GM18867 (cell line): ENCODE measurements around the gene ME1.
A peak's percentile ranks its signal among the peaks of the same experiment; 100 is the strongest.
"Not testable (repeated sequence)": the region's sequence is repeated elsewhere in the genome, so short reads cannot be mapped to it uniquely, and the experiment has no call there.

Experiments used
- ATAC-seq: cut with Tn5 transposase; IDR thresholded peaks from one replicate; pipeline ENCODE4 v1.9.1; 2021; ENCODE audit warnings: mild to moderate bottlenecking, moderate library complexity; ENCODE audit not compliant: unreplicated experiment

ME1 gene

GRCh38 chr6:83359638-83360037, 71.2 kb downstream of the ME1 start:
- no peak for ATAC-seq

- ATAC-seq = no peak
These were observed 76.1 kb downstream of the ME1 start for GRCh38 chr6:83354747-83355146.

- ATAC-seq = no peak
These were observed 78.3 kb downstream of the ME1 start for GRCh38 chr6:83352424-83353061.

DNA sequence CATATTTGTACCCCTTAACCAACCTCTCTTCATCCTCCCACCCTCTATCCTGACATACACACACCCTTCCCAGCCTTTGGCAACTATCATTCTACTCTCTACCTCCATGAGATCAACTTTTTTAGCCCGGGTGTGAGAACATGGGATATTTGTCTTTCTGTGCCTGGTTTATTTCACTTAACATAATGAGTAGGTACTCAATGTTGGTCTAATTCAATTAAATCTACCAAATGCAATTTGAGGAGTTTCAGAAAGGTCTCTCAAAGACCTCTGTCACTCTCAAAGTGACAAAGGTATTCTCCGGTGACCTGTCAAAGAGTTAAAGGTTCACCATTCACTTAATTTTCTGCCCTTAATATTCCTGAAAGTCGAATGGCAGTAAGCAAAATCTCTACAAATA, 87.7 kb downstream of the ME1 start:
- ATAC-seq = no peak

DNA sequence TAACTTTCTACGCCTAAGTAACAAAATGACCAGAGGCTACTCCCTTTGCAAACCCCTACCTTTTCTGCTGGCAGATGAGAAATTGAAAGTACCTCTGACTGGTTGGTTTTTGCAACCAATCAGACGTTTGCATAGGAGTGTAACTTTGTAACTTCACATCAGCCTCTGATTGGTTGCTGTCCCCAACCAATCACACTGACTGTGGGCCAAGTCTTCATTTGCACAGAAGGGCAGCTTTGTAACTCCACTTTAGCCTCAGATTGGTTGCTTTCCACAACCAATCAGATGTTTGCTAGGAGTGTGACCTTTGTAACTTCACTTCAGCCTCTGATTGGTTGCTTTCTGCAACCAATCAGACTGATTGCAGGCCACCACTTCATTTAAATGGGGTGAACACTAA, 89.1 kb downstream of the ME1 start:
- ATAC-seq = no peak

GRCh38 chr6:83333916-83334315, 96.9 kb downstream of the ME1 start:
- ATAC-seq = not testable (repeated sequence)

DNA sequence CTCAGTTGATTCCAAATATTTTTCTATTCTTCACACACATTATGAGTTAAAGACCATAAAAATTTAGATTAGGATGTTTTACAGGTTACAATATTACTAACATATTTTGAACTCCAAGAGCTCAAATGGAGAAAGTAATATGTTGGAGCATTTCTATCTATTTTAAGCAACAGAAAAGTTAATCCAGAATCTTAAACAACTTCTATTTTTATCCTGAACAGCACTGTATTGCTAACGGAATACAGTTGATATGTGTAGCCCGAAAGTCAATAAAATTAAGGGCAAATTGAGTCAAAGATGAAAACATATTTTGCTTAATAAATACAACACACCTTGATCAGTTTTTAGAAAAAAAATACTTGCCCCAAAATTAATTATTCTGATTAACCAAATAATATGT, 97.4 kb downstream of the ME1 start:
- no peak for ATAC-seq

- ATAC-seq = no peak
These were observed 116.2 kb downstream of the ME1 start for GRCh38 chr6:83314693-83315092.

- ATAC-seq = no peak
These were observed 117.0 kb downstream of the ME1 start for GRCh38 chr6:83313882-83314281.

DNA sequence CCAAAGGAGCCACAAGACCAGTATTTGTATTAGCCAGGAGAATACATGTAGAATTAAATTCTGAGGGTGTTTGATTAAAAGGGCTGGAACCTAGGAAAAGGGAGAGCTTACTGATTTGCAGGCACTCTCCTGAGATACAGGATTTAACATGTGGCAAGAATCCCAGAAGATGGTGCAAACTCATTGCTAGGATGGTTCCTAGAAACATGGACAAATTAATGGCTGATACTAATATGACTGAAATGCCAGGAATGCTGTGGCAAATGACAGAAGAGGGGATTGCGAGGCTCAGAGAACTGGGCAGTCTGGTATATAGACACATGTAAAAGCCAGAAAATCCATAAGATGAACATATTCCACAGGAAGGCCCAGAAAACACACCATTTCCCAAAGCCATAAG, 119.6 kb downstream of the ME1 start:
- ATAC-seq = no peak

GRCh38 chr6:83310046-83310445, 120.8 kb downstream of the ME1 start:
- ATAC-seq = no peak

- ATAC-seq = no peak
These were observed 121.5 kb downstream of the ME1 start for GRCh38 chr6:83309344-83309743.

GRCh38 chr6:83308833-83309232, 122.0 kb downstream of the ME1 start:
- no peak for ATAC-seq

GRCh38 chr6:83307849-83308248, 123.0 kb downstream of the ME1 start:
- ATAC-seq = no peak

GRCh38 chr6:83303426-83303825, 127.4 kb downstream of the ME1 start:
- no peak for ATAC-seq

DNA sequence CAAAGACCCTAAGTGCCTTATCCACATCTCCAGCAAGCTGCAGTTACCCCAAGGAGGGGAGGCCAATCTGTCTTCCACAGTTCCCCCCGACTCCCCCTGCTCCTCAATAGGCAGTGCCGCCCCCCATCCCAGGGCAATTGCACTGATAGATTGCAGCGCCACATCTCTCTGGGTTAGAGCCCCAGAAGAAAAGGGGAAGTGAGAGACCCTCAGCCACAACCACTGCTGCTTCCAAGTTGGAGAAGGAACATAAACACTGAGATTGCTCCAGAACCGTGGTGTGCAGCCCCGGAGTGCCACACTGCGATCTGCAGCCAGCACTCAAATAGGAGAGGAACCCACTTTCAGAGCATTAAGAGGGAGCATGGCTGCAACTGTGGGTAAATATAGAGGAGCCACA, 136.2 kb downstream of the ME1 start:
- no peak for ATAC-seq

DNA sequence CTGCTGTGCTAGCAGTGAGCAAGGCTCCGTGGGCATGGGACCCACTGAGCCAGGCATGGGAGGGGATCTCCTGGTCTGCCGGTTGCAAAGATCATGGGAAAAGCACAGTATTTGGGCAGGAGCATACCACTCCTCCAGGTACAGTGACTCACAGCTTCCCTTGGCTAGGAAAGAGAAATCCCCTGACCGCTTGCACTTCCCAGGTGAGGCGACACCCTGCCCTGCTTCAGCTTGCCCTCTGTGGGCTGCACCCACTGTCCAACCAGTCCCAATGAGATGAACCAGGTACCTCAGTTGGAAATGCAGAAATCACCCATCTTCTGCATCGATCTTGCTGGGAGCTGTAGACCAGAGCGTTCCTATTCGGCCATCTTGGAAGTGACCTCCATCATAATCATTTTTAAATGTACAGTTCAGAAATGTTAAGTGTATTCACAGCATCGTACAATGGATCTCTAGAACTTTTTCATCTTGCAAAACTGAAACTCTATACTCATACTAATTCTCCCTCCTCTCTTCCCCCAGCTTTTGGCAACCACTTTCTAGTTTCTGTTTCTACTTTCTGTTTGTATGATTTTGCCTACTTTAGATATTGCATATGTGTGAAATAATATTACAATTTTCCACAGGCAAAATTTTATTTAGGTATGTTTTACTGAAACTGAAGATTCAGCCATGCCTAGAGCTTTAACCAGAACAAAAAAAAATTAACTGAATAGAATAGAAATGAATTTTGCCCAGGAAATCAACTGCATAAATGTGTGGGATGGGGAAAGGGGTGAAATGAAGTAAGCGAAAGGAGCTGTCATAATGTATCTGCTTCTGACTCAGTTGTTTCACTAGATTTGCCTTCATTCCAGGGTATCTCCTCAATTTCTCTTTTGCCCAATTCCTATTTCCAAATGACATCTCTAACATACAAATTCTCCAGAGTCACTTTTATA, 137.7 kb downstream of the ME1 start:
- ATAC-seq = peak; percentile 94

GRCh38 chr6:83287298-83287697, 143.6 kb downstream of the ME1 start:
- not testable (repeated sequence) for ATAC-seq

- no peak for ATAC-seq
These were observed 144.9 kb downstream of the ME1 start for GRCh38 chr6:83285917-83286316.

DNA sequence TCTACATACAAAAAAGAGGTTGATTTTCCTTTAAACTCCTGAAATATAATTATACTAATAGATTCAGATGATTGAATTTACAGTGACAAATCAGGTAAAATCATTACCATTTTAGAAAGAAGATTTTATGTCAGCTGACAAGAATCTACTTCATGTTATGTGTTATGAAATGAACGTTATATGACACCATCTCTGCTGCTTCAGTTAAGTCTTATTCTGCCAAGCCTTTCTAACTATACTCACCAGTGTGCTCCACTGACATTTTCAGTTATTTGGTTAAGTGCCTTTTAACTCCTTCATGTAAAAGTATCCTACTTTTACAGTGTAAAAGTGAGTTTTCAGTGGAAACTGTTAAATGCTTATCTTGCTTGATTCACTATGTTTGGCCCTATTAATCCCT, 157.3 kb downstream of the ME1 start:
- ATAC-seq = no peak

DNA sequence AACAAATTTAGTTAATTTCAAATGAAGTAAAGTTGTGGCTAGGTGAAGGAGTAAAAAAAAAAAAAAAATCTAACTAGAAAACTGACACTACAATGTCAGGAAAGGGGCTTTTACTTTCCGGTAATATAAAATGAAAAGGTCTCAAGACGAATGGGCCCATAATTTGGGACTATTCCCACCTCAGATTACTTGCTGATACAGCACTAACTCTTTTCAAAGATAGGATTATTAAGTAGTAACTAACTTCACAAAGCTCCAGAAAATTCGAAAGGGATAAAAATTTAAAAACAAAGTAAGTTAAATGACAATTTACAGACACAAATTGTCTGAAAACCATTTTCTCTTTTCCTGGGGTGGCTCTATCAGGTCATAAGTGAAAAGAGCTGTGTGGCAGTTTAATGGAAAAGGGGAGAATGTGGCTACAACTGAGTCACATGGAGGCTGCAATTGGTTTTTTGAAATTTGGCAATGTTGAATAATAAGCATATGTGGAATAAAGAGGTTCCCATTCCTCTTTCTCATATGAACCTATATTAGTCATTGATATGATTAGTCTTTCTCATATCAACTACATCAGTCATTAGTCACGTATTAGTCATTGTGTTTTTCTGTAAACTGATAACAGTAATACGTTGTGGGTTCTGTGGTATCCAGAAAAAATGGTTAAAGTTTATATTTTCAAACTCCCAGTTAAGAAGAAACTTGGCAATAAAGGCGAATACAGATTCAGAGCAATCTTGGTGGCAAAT, 159.7 kb downstream of the ME1 start:
- ATAC-seq = peak; percentile 68

DNA sequence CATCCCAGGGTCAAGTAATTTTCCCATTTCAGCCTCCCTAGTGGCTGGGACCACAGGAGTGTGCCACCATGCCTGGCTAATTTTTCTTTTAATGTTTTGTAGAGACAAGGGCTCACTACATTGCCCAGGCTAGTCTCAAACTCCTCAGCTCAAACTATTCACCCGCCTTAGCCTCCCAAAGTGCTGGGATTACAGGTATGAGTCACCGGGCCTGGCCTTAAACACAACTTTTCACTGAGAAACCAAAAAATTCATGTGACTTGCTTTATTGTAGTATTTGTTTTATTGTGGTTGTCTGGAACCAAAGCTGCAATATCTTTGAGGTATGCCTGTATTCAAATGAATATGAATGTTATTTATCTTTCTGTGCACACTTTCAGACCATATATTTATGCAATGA, 165.5 kb downstream of the ME1 start:
- ATAC-seq = no peak
